Prostate gland (tissue), 2 donors: ENCODE measurements around the gene SERPINA10. TPM values are rescaled to one million over a fixed set of nuclear protein-coding genes. Genes with fewer than 3 reads are reported as not detected.

Source experiments
- DNase-seq: peaks from one replicate; pipeline ENCODE4 v3.0.0-alpha.2; 2019; ENCODE audit warnings: low spot score
- H3K27ac ChIP-seq, 2 donors: fragments of 200-600 bp; sonication (generic); 2 replicates each; pipeline ENCODE4 v1.5.1; 2017 to 2019
- H3K27me3 ChIP-seq: fragments of 200-600 bp; sonication (generic); replicated peaks from 2 replicates; pipeline ENCODE4 v1.5.1; 2019; ENCODE audit not compliant: insufficient read depth
- H3K36me3 ChIP-seq, 2 donors: fragments of 200-600 bp; sonication (generic); 1 replicate in 1 of 2; 2 replicates in 1 of 2; pipeline versions ENCODE4 v1.5.1 to v1.8.1; 2017 to 2019
- H3K4me1 ChIP-seq: fragments of 200-600 bp; sonication (generic); replicated peaks from 2 replicates; pipeline ENCODE4 v1.5.1; 2019
- H3K4me3 ChIP-seq, 2 donors: fragments of 200-600 bp; sonication (generic); 2 replicates each; pipeline ENCODE4 v1.5.1; 2017 to 2019
- H3K9me3 ChIP-seq: fragments of 200-600 bp; sonication (generic); 2 replicates; pipeline ENCODE4 v1.5.1; 2017
- CTCF ChIP-seq, 4 experiments: fragments of 200-600 bp in 2 of 4; fragments of 450-650 bp in 2 of 4; sonication (generic) in 2 of 4; IDR thresholded peaks; 1 replicate in 3 of 4; 2 replicates in 1 of 4; pipeline ENCODE4 v1.5.1; 2016 to 2019; ENCODE audit warnings: antibody characterized with exemption in 4 of 4, mild to moderate bottlenecking in 2 of 4, moderate library complexity in 2 of 4
- POLR2A ChIP-seq: fragments of 450-650 bp; IDR thresholded peaks from one replicate; pipeline ENCODE4 v1.6.1; 2016; ENCODE audit warnings: antibody characterized with exemption, mild to moderate bottlenecking
- POLR2AphosphoS5 ChIP-seq: sonication (generic); formaldehyde crosslinking; IDR thresholded peaks from one replicate; pipeline ENCODE4 v1.6.1; 2017; ENCODE audit warnings: antibody characterized with exemption
- WGBS: methylation state at CpG from one replicate; pipeline ENCODE4 v1.1.5; 2018; 5-methylcytosine and 5-hydroxymethylcytosine counted together
- intact Hi-C: fragments of 100-400 bp; cut with DNase I; formaldehyde crosslinking; loops from one replicate; pipeline ENCODE4 v1.14.2; 2022
- total RNA-seq, 2 donors: library from RNA; depleted of rRNA; stranded (reverse); fragments of >200 nt; gene quantifications; one replicate each; pipeline ENCODE4 v1.1.0, GENCODE V29; 2016

Gene SERPINA10
- total RNA-seq, 2 donors from 2014 or later = not detected

- WGBS = 92% methylated on average over 3 of the region's 3 CpGs
- no peak for TF ChIP-seq POLR2AphosphoS5
- TF ChIP-seq POLR2A = no peak
- TF ChIP-seq CTCF (IDR thresholded peaks at IDR 0.05) = no peak
- Histone ChIP-seq H3K4me1 (no peaks in the 10 kb centered on the region), H3K9me3 (no peaks in the 10 kb centered on the region), H3K27ac (no peak overlapping the region), H3K36me3 (no peaks in the 10 kb centered on the region), H3K4me3 (no peak overlapping the region), H3K27me3 (no peaks in the 10 kb centered on the region)
- intact Hi-C loops = no loop called here
- no peak for DNase-seq
These were observed 17.2 kb upstream of the SERPINA10 start for GRCh38 chr14:94310248-94310647.

GRCh38 chr14:94309721-94310120 lies 16.7 kb upstream of the SERPINA10 start:
- TF ChIP-seq POLR2AphosphoS5 (no peak), CTCF (IDR thresholded peaks at IDR 0.05) (no peak), POLR2A (no peak)
- Histone ChIP-seq H3K9me3 (no peaks in the 10 kb centered on the region), H3K27me3 (no peaks in the 10 kb centered on the region), H3K27ac (no peak overlapping the region), H3K36me3 (no peaks in the 10 kb centered on the region), H3K4me3 (no peak overlapping the region), H3K4me1 (no peaks in the 10 kb centered on the region)
- intact Hi-C loops = no loop called here
- 86% methylated on average over 10 of the region's 10 CpGs for WGBS
- DNase-seq = no peak

- intact Hi-C loops = no loop called here
- Histone ChIP-seq H3K27ac (no peak overlapping the region), H3K9me3 (no peaks in the 10 kb centered on the region), H3K36me3 (no peaks in the 10 kb centered on the region), H3K27me3 (no peaks in the 10 kb centered on the region), H3K4me1 (no peaks in the 10 kb centered on the region), H3K4me3 (no peak overlapping the region)
- no peak for DNase-seq
- 55% methylated on average over 5 of the region's 5 CpGs for WGBS
- no peak for TF ChIP-seq POLR2A
- peak in 1 of 4 experiments; percentile 12 for TF ChIP-seq CTCF (IDR thresholded peaks at IDR 0.05)
- no peak for TF ChIP-seq POLR2AphosphoS5
These were observed 14.4 kb upstream of the SERPINA10 start for GRCh38 chr14:94307410-94307992.

DNA sequence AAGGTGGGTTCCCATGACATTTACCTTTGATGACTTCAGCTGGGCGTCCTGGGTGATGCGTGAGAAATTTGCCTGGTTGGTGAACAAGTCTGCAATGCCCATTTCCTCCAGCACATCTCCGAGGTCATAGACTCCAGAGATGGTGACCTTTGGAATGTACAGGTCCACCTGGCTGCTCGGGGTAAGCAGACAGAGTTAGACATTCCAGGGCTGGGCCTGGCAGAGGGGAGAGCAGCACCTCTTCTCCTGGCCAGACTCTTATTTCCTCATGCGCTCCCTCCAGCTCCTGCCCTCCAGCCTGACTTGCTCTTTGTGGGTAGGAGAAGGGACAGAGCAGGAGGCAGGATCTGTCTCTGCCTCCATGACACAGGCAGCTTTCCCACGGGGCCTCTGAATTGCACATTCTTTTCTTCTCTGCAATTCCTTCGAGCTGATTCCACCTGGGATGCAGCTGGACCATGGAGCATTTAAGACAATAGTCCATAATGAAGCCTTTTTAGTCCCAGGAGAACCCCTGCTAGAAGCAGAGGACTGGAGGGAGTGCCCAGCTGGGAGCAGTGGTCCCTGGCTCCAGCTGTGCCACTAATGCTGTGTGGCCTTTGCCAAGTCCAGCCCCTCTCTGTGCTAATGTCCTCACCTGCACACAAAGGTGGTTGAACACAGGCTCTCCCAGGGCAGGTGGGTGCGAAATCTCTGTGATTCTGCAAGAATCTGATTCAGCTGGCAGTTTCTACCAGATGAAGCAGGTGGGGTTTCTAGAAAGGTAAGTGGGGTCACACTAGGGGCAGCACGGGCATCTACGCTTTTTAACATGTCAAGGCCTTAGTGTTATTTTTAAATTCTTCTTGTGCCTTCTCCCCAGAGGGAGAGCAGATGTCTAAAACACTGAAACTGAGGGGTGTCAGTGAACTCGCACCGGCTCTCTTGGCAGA lies 13.2 kb upstream of the SERPINA10 start:
- TF ChIP-seq POLR2AphosphoS5 (no peak), POLR2A (no peak)
- DNase-seq = no peak

GRCh38 chr14:94305620-94306019 lies 12.6 kb upstream of the SERPINA10 start:
- no peak for DNase-seq
- TF ChIP-seq POLR2A (no peak), POLR2AphosphoS5 (no peak), CTCF (IDR thresholded peaks at IDR 0.05) (no peak)
- Histone ChIP-seq H3K36me3 (no peaks in the 10 kb centered on the region), H3K27me3 (no peaks in the 10 kb centered on the region), H3K27ac (no peak overlapping the region), H3K4me1 (no peaks in the 10 kb centered on the region), H3K4me3 (no peak overlapping the region), H3K9me3 (no peaks in the 10 kb centered on the region)
- intact Hi-C loops = no loop called here
- WGBS = 76% methylated on average over 2 of the region's 2 CpGs

More for the DNA sequence above, 13.2 kb upstream of the SERPINA10 start:
- Histone ChIP-seq H3K27me3 (no peaks in the 10 kb centered on the region), H3K27ac (no peak overlapping the region), H3K4me1 (no peaks in the 10 kb centered on the region), H3K4me3 (no peak overlapping the region), H3K9me3 (no peaks in the 10 kb centered on the region), H3K36me3 (no peaks in the 10 kb centered on the region)
- 72% methylated on average over 12 of the region's 12 CpGs for WGBS
- intact Hi-C loops = no loop called here
